B cell (primary cell): ENCODE measurements around the gene OOSP1.

Experiments used
- EZH2 ChIP-seq: IDR thresholded peaks from 2 replicates; pipeline ENCODE4 v1.6.1; 2012; ENCODE audit warnings: borderline replicate concordance, low read depth, mild to moderate bottlenecking, moderate library complexity, low read length; ENCODE audit not compliant: insufficient read depth, poor library complexity, severe bottlenecking
- TF ChIP-seq, protein P1 (sequence below): fragments of 200-600 bp; IDR thresholded peaks from one replicate; pipeline ENCODE4 v1.8.0; 2022; ENCODE audit warnings: antibody characterized with exemption, mild to moderate bottlenecking

DNA sequence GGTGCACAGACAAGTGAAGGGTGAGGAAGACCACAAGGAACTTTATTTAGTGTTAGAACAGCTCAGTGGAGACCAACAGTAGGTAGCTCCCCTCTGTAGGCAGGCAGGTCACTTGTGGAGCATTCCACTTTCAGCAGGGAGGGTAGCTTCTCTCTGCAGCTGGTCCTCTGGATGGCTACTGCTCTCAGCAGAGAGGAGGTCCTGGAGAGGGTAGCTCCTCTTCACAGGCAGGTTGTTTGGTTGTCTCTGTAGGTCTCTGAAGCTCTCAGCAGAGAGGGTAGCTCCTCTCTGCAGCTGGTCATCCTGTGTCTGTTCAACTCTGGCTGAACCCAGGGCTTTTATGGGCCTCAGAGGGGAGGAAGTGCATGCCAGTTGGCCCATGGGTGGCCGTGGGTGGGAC is 6.5 kb upstream of the OOSP1 start:
- TF ChIP-seq, protein P1, sequence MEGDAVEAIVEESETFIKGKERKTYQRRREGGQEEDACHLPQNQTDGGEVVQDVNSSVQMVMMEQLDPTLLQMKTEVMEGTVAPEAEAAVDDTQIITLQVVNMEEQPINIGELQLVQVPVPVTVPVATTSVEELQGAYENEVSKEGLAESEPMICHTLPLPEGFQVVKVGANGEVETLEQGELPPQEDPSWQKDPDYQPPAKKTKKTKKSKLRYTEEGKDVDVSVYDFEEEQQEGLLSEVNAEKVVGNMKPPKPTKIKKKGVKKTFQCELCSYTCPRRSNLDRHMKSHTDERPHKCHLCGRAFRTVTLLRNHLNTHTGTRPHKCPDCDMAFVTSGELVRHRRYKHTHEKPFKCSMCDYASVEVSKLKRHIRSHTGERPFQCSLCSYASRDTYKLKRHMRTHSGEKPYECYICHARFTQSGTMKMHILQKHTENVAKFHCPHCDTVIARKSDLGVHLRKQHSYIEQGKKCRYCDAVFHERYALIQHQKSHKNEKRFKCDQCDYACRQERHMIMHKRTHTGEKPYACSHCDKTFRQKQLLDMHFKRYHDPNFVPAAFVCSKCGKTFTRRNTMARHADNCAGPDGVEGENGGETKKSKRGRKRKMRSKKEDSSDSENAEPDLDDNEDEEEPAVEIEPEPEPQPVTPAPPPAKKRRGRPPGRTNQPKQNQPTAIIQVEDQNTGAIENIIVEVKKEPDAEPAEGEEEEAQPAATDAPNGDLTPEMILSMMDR = no peak
- TF ChIP-seq EZH2 = no peak
